ENCODE measurements around the gene RBM4B.
A peak's percentile ranks its signal among the peaks of the same experiment; 100 is the strongest.
"Not testable (repeated sequence)": the region's sequence is repeated elsewhere in the genome, so short reads cannot be mapped to it uniquely, and the experiment has no call there.

RBM4B gene

GRCh38 chr11:66677599-66678375 is at the start of gene RBM4B:
Gene RBM4B, minus strand, starts transcription at chr11:66677887. Its CDS starts 808 bp downstream, at chr11:66677079.
- DNase-seq, result peak; percentile 87 to 93 (median 92)

GRCh38 chr11:66725647-66726046 is 48.0 kb upstream of the RBM4B start:
- DNase-seq, result no peak

- DNase-seq, result no peak
Observed at GRCh38 chr11:66725114-66725513, 47.4 kb upstream of the RBM4B start.

- not testable (repeated sequence) for DNase-seq
Observed at GRCh38 chr11:66724167-66724566, 46.5 kb upstream of the RBM4B start.

- DNase-seq, result no peak
Observed at GRCh38 chr11:66723693-66724092, 46.0 kb upstream of the RBM4B start.

- no peak for DNase-seq
Observed at GRCh38 chr11:66722745-66723651, 45.3 kb upstream of the RBM4B start.

GRCh38 chr11:66721939-66722338 is 44.3 kb upstream of the RBM4B start:
- DNase-seq, result no peak

GRCh38 chr11:66720899-66721470 is 43.3 kb upstream of the RBM4B start:
- DNase-seq, result no peak

- no peak for DNase-seq
Observed at GRCh38 chr11:66720223-66720898, 42.7 kb upstream of the RBM4B start.

- DNase-seq, result no peak
Observed at GRCh38 chr11:66719111-66719872, 41.6 kb upstream of the RBM4B start.

- DNase-seq, result no peak
Observed at GRCh38 chr11:66718320-66718971, 40.8 kb upstream of the RBM4B start.

- no peak for DNase-seq
Observed at GRCh38 chr11:66717925-66718319, 40.2 kb upstream of the RBM4B start.

GRCh38 chr11:66716996-66717395 is 39.3 kb upstream of the RBM4B start:
- DNase-seq, result no peak

GRCh38 chr11:66715346-66716085 is 37.8 kb upstream of the RBM4B start:
- DNase-seq, result no peak

- DNase-seq, result no peak
Observed at GRCh38 chr11:66713746-66714480, 36.2 kb upstream of the RBM4B start.

GRCh38 chr11:66710384-66710930 is 32.8 kb upstream of the RBM4B start:
- DNase-seq, result no peak

GRCh38 chr11:66708701-66709100 is 31.0 kb upstream of the RBM4B start:
- DNase-seq, result no peak

GRCh38 chr11:66708094-66708493 is 30.4 kb upstream of the RBM4B start:
- no peak for DNase-seq

- no peak for DNase-seq
Observed at GRCh38 chr11:66707486-66707885, 29.8 kb upstream of the RBM4B start.

GRCh38 chr11:66706989-66707388 is 29.3 kb upstream of the RBM4B start:
- no peak for DNase-seq

Measured in activated CD4-positive, CD25-positive, alpha-beta regulatory T cell (primary cell).